HuH-7.5 (cell line): ENCODE data around the gene PDE2A.

Source experiments
- DNase-seq: peaks from one replicate; pipeline ENCODE4 v3.0.0; 2011; ENCODE audit warnings: low spot score

PDE2A gene

DNA sequence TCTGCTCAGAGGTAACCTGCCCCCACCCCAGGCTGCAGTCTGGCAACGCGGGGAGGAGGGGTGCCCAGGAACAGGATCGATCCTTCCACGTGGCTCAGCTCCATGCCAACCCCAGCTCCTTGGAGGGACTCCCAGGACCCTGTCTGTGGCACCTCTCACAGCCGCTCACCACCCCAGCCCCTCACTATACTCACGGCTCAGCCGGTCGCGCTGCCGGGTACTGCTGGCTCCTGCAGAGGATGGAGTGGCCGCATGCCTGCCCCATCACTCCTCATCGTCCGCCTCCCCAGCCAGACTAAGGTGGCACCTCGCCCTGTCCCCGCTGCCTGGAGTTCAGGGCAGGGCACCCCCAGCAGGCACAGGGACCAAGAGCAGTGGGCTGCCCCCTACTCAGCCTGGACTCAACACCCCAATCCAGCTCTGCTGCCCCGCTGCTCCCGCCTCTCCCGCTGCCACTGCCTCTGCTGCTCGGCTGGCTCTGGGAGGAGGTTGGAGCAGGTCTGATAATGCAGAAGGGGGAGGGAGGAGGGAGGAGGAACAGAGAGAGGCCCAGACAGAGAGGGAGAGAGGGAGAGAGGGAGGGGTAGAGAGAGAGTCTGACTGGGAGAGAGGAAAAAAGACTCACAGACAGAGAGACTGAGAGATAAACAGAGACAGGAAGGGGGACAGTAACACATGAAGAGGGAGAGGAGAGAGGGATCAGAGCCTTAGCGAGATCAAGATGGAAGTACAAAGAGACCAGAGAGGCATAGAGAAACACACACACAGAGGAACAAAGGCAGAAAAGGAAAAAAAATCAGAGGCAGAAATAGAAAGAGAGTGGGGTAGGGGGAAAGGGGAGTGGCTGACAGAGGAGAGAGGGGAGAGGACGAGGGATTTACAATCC lies at the start of gene PDE2A:
Gene PDE2A (minus strand): TSS at position 480 of the 886 bp plus-strand sequence. CDS start 215 bp downstream, at position 265.
- DNase-seq = no peak

DNA sequence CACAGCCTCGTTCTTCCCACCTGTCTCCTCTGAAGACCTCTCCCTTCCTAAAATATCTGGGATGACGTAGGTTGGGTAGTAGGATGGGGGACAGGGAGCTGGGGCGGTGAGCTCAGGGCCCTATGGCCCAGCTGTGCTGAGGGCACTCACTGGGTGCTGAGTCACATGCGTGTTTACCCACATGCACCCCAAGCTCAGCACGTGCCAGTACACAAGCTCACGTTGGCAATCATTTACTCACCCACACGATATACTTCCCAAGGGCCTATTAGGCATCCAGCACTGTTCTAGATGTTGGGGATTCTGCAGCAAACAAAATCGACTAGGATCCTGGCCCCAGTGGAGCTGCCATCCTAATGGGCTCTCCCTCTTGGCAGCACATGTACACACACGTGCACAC lies 49.3 kb upstream of the PDE2A start:
- DNase-seq = no peak

- DNase-seq = peak; percentile 70
Observed at GRCh38 chr11:72722050-72722748, 48.0 kb upstream of the PDE2A start.

- no peak for DNase-seq
Observed at GRCh38 chr11:72721689-72722049, 47.4 kb upstream of the PDE2A start.

DNA sequence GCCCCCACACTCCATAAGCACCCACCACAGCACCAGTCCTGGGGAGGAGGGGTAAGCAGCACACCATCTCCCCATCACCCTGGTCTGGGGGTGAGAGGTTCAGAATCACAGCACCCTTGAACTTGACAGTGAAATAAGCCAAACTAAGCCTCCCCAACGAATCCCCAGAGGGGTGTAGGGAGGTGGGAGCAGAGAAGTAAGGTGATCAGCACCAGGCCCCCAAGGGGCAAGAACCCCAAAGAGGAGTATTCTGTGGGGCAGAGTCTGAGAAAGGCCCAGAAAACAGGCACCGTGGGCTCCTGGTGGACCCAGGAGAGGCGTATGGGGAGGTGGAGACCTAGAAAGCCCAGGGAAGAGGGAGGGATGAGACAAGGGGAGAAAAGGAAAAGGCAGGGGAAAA lies 47.1 kb upstream of the PDE2A start:
- no peak for DNase-seq

DNA sequence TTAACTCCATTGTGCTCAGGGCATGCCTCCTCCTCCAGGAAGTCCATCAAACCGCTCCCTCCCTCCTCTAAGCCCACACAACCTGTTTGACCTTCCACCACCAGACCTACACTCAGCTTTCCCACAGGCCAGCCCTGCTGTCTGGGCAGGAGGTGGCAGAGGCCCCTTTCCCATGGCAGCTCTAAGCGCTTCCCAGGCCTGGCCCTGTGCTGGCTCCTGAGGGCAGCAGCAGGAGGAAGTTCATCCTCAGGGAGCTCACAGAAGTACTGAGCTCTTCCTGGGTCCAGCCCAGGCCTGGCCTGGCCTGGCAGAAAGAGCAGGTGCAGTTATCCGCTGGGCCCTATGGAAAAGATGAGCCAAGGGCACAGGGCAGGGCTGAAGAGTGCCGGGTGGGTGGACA lies 46.6 kb upstream of the PDE2A start:
- no peak for DNase-seq

- DNase-seq = no peak
Observed at GRCh38 chr11:72720047-72720446, 45.8 kb upstream of the PDE2A start.

DNA sequence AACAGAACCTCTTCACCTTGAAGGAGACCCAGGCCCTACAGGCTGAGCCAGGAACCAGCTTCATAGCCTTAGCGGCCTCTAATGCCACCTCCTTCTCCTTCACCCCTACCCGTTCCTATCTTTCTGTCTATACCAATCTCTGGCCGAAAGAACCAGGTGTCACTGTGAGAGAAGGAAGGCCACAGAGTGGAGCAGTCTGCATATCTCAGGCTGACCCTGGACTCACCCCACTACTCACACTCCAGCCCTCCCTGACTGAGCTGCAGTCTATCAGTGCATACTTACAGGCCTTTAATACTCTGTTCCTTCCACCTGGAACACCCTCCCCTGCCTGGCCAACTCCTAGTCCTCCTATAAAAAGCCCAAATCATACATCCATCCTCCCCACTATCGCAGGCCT lies 45.3 kb upstream of the PDE2A start:
- no peak for DNase-seq

GRCh38 chr11:72719144-72719543 lies 44.9 kb upstream of the PDE2A start:
- no peak for DNase-seq

DNA sequence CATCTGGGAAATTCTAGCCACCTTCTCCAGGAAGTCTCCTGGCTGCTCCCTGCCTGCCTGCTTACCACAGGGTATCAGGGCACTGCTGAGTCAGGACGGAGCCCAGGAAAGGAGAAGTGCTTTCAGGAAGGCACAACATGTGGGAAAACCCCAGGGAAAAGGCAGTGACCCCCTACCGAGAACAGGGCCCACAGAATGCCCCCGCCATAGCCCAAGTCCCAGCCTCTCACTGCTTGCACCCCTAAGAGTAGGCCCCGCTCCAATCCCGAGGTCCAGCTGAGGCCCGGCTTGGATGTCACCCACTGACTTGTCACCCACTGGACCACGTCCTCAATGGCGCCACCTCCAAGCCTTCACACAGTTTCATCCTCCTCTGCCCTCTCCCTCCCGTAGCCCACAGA lies 43.9 kb upstream of the PDE2A start:
- no peak for DNase-seq

DNA sequence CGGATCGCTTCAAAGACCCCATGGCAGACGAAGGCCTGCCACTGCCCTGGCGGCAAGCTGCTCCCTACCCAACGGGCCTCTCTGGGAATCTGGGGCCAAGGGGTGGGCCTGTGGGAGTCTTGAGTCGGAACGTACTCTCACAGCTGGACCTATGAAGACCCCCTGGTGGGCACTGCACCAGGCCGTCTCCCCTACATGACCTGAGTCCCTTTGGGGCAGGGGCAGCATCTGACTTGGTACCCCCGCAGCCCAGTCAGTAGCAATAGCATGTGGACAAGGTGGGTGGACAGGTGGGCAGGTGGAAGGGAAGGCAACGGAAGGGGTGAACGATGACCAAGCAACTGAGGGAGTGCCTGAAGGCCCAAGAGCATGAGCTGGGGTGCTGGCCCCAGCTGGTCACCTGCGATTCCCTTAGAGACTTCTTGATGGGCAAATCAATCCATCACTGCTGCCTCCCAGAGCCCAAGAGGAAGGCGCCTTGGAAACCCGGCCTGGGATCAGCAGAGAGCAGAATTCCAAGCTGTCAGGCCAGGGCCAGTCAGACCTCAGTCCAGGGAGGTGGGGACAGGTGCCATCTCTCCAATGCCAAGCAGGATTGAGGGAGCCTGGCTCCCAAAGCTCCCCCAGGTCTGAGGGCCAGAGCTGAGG lies 42.7 kb upstream of the PDE2A start:
- no peak for DNase-seq

DNA sequence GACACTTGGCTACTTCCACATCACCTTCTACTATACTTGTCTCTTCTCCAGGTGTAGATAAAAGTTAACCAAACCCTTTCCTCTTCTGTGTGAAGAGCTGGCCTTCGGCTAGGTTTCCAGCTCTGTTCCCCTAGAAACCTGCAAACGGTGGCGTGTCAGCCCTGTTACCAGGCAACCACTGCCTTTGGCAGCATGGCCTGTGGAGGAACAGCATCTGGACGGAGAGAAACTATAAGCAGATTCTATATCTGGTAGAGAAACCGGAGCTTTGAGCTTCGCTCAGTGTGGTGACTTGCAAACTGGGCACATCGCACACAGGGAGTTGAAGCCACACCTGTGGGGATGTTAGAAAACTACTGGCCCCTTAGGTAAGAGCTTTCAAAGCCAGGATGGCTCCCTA lies 42.1 kb upstream of the PDE2A start:
- DNase-seq = no peak

- DNase-seq = no peak
Observed at GRCh38 chr11:72712841-72713240, 38.6 kb upstream of the PDE2A start.

- no peak for DNase-seq
Observed at GRCh38 chr11:72712168-72712751, 38.0 kb upstream of the PDE2A start.

GRCh38 chr11:72711141-72711540 lies 36.9 kb upstream of the PDE2A start:
- no peak for DNase-seq

GRCh38 chr11:72710278-72710677 lies 36.1 kb upstream of the PDE2A start:
- DNase-seq = no peak

- no peak for DNase-seq
Observed at GRCh38 chr11:72709478-72710238, 35.4 kb upstream of the PDE2A start.

DNA sequence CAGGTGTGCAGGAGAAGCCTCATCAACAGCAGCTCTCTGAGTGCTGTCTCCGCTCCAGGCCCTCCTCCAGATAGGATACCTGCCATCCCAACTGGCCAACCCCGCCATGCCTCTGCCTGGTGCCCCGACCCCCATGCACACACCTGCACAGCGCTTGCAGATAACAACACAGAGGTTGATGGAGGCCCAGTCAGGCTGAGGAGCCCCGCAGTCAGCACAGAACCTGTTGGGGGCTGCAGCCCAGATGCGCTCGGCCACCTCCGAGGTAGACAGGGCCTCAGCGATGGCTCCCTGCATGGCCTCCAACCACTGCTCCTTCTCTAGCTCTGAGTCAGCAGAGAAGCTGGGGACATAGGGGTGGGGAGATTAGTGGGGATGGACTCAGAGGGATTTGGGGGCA lies 32.8 kb upstream of the PDE2A start:
- no peak for DNase-seq

DNA sequence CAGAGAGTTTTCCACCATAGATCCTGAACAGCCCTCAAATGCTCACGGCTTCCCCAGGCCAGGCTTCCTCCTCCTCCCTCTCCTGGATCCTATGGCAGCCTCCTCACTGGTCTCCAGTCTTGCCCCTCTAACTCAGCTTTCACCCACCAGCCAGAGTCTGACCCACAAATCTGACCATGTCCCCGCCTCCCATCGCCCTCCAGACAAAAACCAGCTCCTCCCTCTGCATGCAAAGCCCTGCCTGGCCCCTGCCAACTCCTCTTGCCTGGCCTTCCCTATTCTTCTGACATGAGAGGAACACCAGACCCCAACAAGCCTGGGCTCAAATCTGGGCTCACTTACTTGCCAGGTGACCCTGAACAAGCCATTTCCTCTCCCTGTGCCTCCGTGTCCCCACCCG lies 32.4 kb upstream of the PDE2A start:
- DNase-seq = no peak

DNA sequence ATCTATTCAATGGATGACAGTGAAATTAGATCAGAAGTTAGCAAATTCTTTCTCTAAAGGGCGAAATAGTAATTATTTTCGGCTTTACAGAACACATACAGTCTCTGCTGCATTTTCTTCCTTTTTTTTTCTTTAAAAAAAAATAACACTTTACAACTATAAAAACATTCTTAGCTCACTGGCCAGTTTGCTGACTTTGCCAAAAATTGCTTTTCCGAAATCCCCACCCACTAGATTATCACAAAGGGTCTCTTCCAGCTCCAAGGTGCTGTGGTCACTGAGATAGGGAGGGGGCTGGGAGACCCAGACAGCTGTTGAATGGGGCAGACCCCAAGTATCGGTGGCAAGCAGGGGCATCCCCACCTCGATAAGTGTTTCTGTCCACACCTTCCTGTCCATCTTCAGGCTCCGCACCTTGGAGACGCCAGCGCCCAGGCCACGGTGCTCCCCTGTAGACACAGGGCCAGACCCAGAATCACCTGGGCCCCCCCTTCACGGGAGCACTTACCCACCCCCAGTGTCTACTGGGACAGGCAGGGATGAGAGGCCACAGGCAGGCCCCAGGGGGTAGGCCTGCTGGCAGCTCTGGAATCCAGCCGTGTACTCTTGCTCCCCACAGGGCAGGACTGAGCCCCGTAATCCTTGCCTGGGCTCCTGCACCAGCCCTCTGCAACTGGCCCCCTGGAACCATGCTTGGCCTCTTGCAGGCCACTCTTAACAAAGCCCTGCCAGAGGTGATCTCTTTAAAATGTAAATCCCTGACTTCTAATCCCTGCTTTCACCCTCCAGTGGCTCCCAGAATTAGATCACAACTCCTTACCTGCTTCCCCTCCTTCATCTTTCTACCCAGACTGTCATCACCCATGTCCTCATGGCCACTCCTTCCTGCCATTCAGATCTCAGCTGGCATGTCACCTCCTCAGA lies 31.5 kb upstream of the PDE2A start:
- no peak for DNase-seq

GRCh38 chr11:72704783-72705265 lies 30.6 kb upstream of the PDE2A start:
- no peak for DNase-seq
